H1 (cell line): ENCODE results near the gene ABCF3.

Source experiments
- CEBPB ChIP-seq: IDR thresholded peaks from 2 replicates; pipeline ENCODE4 v1.6.1; 2012; ENCODE audit warnings: low read depth, low read length
- EGR1 ChIP-seq: IDR thresholded peaks from 2 replicates; pipeline ENCODE4 v1.6.1; 2011; ENCODE audit warnings: low read depth, low read length, borderline replicate concordance
- EZH2 ChIP-seq: fragments of 200-600 bp; sonication (generic); IDR thresholded peaks from 2 replicates; pipeline ENCODE4 v1.7.1; 2012; ENCODE audit warnings: low read depth, mild to moderate bottlenecking, moderate library complexity, low read length, inconsistent platforms; ENCODE audit not compliant: severe bottlenecking
- GABPA ChIP-seq: IDR thresholded peaks from 2 replicates; pipeline ENCODE4 v1.6.1; 2011; ENCODE audit warnings: mild to moderate bottlenecking, low read length, moderate library complexity, borderline replicate concordance; ENCODE audit not compliant: insufficient read depth
- JUN ChIP-seq: IDR thresholded peaks from 2 replicates; pipeline ENCODE4 v1.6.1; 2011; ENCODE audit warnings: low read depth, mild to moderate bottlenecking, improper control_type of control experiment, low read length
- MAFK ChIP-seq: IDR thresholded peaks from 2 replicates; pipeline ENCODE4 v1.6.1; 2012; ENCODE audit warnings: low read depth, mild to moderate bottlenecking, improper control_type of control experiment, low read length
- MAX ChIP-seq: IDR thresholded peaks from 2 replicates; pipeline ENCODE4 v1.6.1; 2012; ENCODE audit warnings: inconsistent platforms
- POLR2A ChIP-seq, 2 experiments: IDR thresholded peaks; 1 replicate in 1 of 2; 2 replicates in 1 of 2; pipeline ENCODE4 v1.6.1; 2011; ENCODE audit warnings: low read depth in 2 of 2, low read length in 2 of 2, mild to moderate bottlenecking in 2 of 2; ENCODE audit errors: control extremely low read depth in 1 of 2
- POLR2AphosphoS5 ChIP-seq: IDR thresholded peaks from 2 replicates; pipeline ENCODE4 v1.6.1; 2011; ENCODE audit warnings: low read depth, low read length
- TAF7 ChIP-seq: optimal IDR thresholded peaks from 2 replicates; pipeline ENCODE3; 2011; ENCODE audit warnings: low read depth, mild to moderate bottlenecking, inconsistent platforms, low read length, moderate library complexity, borderline replicate concordance
- USF2 ChIP-seq: IDR thresholded peaks from 2 replicates; pipeline ENCODE4 v1.6.1; 2011; ENCODE audit warnings: low read length, improper control_type of control experiment
- YY1 ChIP-seq: IDR thresholded peaks from 2 replicates; pipeline ENCODE4 v1.6.1; 2011; ENCODE audit warnings: low read depth, mild to moderate bottlenecking, low read length
- TF ChIP-seq, protein P1 (sequence below), 3 experiments: IDR thresholded peaks; 1 replicate in 2 of 3; 2 replicates in 1 of 3; pipeline versions ENCODE4 v1.5.1 to v1.6.1; 2011; ENCODE audit warnings: low read length in 3 of 3, mild to moderate bottlenecking in 3 of 3, inconsistent platforms in 2 of 3, low read depth in 1 of 3, moderate library complexity in 1 of 3; ENCODE audit not compliant: insufficient read depth in 1 of 3; ENCODE audit errors: control extremely low read depth in 1 of 3

- TF ChIP-seq POLR2AphosphoS5 (no peak), EGR1 (peak; percentile 53; the same call in 1 of the 2 replicates), YY1 (no peak), JUN (no peak), MAX (0 out of 2 replicates have a peak, but pooled peaks have one; percentile 12), CEBPB (no peak), TAF7 (peak; percentile 17), POLR2A (IDR thresholded peaks at IDR 0.05; ENCODE audit: control extremely low read depth in 1 of 2, low read depth in 2 of 2, low read length in 2 of 2) (peak in 1 of 2 experiments; percentile 57; a peak in 2 of 3 replicates), MAFK (no peak), GABPA (peak; percentile 53; the same call in 1 of the 2 replicates), USF2 (no peak), EZH2 (no peak)
- TF ChIP-seq, protein P1, sequence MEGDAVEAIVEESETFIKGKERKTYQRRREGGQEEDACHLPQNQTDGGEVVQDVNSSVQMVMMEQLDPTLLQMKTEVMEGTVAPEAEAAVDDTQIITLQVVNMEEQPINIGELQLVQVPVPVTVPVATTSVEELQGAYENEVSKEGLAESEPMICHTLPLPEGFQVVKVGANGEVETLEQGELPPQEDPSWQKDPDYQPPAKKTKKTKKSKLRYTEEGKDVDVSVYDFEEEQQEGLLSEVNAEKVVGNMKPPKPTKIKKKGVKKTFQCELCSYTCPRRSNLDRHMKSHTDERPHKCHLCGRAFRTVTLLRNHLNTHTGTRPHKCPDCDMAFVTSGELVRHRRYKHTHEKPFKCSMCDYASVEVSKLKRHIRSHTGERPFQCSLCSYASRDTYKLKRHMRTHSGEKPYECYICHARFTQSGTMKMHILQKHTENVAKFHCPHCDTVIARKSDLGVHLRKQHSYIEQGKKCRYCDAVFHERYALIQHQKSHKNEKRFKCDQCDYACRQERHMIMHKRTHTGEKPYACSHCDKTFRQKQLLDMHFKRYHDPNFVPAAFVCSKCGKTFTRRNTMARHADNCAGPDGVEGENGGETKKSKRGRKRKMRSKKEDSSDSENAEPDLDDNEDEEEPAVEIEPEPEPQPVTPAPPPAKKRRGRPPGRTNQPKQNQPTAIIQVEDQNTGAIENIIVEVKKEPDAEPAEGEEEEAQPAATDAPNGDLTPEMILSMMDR (IDR thresholded peaks at IDR 0.05; ENCODE audit: control extremely low read depth in 1 of 3, insufficient read depth in 1 of 3, low read depth in 1 of 3, low read length in 3 of 3): no peak
These were observed 30.9 kb upstream of the ABCF3 start, which contains the start of gene DVL3 for GRCh38 chr3:184154885-184155643.
